ENCODE results near the gene UNC119B. TPM values are rescaled to one million over a fixed set of nuclear protein-coding genes. Genes with fewer than 3 reads are reported as not detected.
A peak's percentile ranks its signal among the peaks of the same experiment; 100 is the strongest.

UNC119B gene
- total RNA-seq, 4 donors from 2014 or later = 16.8 to 23.5 (median 18.1) TPM

DNA sequence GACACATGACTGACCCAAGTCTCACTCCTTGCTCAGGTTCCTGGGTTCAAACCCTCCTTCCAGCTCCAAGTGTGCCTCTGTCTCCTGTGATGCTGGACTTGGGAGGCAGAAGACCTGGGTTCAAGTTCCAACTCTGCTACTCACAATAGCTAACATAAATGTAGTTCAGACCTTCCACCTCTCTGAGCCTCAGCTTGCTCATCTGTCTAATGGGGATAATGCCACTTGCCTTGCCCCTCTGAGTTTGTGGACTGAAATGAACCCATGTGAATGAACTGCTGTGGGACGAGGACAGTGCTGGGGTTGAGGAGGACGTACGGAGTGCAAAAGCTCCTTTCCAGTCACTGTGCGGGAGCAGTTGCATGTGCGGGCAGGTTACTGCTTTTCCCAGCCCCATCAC, 56.3 kb downstream of the UNC119B start:
- no peaks in the 10 kb centered on the region for H3K27me3 ChIP-seq
- no peak for DNase-seq
- H3K36me3 ChIP-seq = peaks cover 0 to 70% (median 0%) of the 10 kb centered on the region in 3 donors
- no peak for TF ChIP-seq POLR2A (IDR thresholded peaks at IDR 0.05)
- TF ChIP-seq, protein P1, sequence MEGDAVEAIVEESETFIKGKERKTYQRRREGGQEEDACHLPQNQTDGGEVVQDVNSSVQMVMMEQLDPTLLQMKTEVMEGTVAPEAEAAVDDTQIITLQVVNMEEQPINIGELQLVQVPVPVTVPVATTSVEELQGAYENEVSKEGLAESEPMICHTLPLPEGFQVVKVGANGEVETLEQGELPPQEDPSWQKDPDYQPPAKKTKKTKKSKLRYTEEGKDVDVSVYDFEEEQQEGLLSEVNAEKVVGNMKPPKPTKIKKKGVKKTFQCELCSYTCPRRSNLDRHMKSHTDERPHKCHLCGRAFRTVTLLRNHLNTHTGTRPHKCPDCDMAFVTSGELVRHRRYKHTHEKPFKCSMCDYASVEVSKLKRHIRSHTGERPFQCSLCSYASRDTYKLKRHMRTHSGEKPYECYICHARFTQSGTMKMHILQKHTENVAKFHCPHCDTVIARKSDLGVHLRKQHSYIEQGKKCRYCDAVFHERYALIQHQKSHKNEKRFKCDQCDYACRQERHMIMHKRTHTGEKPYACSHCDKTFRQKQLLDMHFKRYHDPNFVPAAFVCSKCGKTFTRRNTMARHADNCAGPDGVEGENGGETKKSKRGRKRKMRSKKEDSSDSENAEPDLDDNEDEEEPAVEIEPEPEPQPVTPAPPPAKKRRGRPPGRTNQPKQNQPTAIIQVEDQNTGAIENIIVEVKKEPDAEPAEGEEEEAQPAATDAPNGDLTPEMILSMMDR (IDR thresholded peaks at IDR 0.05) = no peak
- no peaks in the 10 kb centered on the region for H3K9me3 ChIP-seq
- H3K4me1 ChIP-seq = peaks cover 0 to 22% (median 0%) of the 10 kb centered on the region in 4 donors
- H3K27ac ChIP-seq = peak overlapping the region in 3 of 4 donors; percentile 29 to 81 (median 62)
- H3K4me3 ChIP-seq = no peak overlapping the region

DNA sequence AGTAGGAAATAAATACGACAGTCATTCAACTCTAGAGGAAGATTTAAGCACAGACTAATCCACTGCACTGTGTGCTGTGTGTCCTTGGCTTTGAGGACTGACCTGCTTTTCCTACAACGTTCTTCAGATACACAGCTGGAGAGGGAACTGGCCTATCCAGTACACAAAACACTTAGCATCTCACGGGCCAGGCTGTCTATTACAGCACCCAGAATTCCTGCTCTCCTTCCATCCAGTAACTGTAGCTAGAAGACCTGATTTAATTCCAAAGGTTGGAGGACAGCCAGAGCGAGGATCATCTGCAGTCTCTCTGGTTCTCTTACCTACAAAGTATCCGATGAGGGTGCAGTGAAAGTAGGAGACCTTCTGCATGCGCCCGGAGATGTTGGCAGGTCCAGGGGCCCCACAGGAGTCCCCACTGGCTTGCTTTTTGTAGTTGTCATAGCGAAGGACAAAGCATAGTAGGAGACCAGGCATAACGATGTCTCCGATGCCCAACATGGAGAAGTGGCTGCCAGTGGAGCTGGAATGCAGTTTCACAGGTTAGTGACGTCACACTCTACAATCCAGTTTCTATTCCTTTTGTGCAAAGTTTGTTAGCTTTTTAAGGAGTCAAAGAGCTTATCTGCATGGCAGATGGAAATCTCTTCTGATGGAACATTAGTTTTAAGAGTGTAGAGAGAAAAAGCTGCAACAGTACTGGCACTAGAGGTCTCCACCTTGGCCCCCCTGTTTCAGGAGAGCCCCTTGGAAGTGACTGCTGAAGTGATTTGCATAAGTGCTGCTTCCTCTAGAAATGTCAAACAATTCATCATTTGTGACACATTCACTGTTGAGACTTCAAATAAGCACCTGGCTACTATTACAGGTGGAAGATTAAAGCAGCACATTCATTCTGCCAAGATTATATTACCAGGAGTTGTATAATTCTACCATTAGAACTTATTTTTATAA, 57.1 kb downstream of the UNC119B start:
- H3K36me3 ChIP-seq = peaks cover 0 to 71% (median 0%) of the 10 kb centered on the region in 3 donors
- no peak for DNase-seq
- H3K4me3 ChIP-seq = no peak overlapping the region
- TF ChIP-seq, protein P1 (IDR thresholded peaks at IDR 0.05) = no peak
- TF ChIP-seq POLR2A (IDR thresholded peaks at IDR 0.05) = no peak
- peak overlapping the region in 1 of 4 donors; percentile 81 for H3K27ac ChIP-seq
- H3K9me3 ChIP-seq = no peaks in the 10 kb centered on the region
- H3K4me1 ChIP-seq = peaks cover 0 to 17% (median 0%) of the 10 kb centered on the region in 4 donors
- H3K27me3 ChIP-seq = no peaks in the 10 kb centered on the region

DNA sequence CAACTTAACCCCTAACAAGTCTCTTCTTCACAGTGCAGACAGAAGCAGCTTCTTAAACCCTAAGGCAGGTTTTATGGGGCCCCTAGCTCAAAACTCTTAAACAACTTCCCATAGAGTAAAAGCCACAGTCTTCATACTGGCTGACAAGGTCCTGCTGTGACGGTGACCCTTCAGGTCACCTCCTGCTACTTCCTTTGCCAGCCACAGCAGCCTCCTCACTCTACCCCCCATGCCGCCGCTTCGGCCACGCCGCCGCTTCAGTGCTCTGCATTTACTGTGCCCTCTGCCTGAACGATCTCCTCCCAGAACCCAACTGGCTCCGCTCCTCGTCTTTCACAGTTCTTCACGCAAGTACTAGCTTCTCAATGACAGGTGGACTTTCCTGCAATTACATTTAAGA, 60.8 kb downstream of the UNC119B start:
- peaks cover 0 to 66% (median 0%) of the 10 kb centered on the region in 3 donors for H3K36me3 ChIP-seq
- no peak for DNase-seq
- no peaks in the 10 kb centered on the region for H3K9me3 ChIP-seq
- no peaks in the 10 kb centered on the region for H3K27me3 ChIP-seq
- H3K4me3 ChIP-seq = no peak overlapping the region
- TF ChIP-seq, protein P1 (IDR thresholded peaks at IDR 0.05) = no peak
- TF ChIP-seq POLR2A (IDR thresholded peaks at IDR 0.05) = no peak
- no peak overlapping the region for H3K27ac ChIP-seq
- H3K4me1 ChIP-seq = peaks cover 0 to 7% (median 0%) of the 10 kb centered on the region in 4 donors

Other genes starting within 250 kb of the UNC119B start
- 100 to 1,000 TPM in 1 of 4 donors, 10 to 100 TPM in 3; 59.9 to 144 (median 78.1) TPM for gene SRSF9, start 240.7 kb upstream of the UNC119B start, total RNA-seq
- 100 to 1,000 TPM; 128 to 212 (median 199) TPM for gene DYNLL1, start 214.3 kb upstream of the UNC119B start, total RNA-seq
- 10 to 100 TPM; 22.6 to 40.4 (median 28.6) TPM for gene COQ5, start 181.3 kb upstream of the UNC119B start, total RNA-seq
- 100 to 1,000 TPM; 220 to 375 (median 305) TPM for gene RNF10, start 176.1 kb upstream of the UNC119B start, total RNA-seq
- 10 to 100 TPM; 22.5 to 75.9 (median 48.8) TPM for gene POP5, start 129.1 kb upstream of the UNC119B start, total RNA-seq
- gene CABP1, start 69.8 kb upstream of the UNC119B start, total RNA-seq = 1 to 10 TPM in 1 of 4 donors, under 1 TPM in 2, not detected in 1; 0.54 to 3.3 (median 0.95) TPM
- 100 to 1,000 TPM in 2 of 4 donors, 10 to 100 TPM in 2; 87.3 to 123 (median 104) TPM for gene MLEC, start 23.3 kb upstream of the UNC119B start, total RNA-seq
- gene ACADS, start 15.4 kb downstream of the UNC119B start, total RNA-seq = 100 to 1,000 TPM; 126 to 358 (median 316) TPM
- gene SPPL3, start 193.9 kb downstream of the UNC119B start, total RNA-seq = 10 to 100 TPM; 26.4 to 50.2 (median 34.9) TPM

Data from Peyer's patch (tissue), 4 donors.